Measurements from ENCODE around the gene PES1.

DNA sequence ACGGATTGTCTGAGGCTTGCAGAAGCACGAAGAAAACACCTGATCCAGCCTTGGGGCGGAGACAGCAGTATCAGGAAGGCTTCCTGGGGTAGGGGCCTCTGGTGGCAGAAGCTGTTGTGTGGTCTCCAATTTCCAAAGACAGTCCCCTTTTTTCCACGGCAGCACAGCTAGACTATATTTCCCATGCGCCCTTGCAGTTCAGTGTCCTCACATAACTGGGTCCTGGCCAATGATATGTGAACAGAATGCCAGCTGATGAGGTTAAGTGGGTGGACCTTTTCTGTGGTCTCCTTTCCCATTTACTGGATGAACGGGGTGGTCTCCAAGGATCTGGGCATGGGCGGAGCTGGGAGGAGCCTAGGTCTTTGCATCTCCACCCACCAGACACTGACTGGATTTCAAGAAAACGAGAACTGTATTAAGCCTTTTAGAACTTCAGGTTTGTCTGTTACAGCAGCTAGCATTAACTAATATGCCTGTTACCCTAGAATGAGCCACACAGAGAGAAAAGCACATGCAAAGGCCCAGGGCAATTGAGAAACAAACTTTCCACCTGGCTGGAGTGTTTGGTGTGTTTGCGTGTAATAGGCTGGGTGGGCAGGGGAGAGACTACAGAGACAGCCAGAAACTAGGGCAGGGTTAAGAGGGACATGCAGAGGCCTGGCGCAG is 23.4 kb downstream of the PES1 start:
- TF ChIP-seq POLR2A (IDR thresholded peaks at IDR 0.05), result no peak
- TF ChIP-seq, protein P1, sequence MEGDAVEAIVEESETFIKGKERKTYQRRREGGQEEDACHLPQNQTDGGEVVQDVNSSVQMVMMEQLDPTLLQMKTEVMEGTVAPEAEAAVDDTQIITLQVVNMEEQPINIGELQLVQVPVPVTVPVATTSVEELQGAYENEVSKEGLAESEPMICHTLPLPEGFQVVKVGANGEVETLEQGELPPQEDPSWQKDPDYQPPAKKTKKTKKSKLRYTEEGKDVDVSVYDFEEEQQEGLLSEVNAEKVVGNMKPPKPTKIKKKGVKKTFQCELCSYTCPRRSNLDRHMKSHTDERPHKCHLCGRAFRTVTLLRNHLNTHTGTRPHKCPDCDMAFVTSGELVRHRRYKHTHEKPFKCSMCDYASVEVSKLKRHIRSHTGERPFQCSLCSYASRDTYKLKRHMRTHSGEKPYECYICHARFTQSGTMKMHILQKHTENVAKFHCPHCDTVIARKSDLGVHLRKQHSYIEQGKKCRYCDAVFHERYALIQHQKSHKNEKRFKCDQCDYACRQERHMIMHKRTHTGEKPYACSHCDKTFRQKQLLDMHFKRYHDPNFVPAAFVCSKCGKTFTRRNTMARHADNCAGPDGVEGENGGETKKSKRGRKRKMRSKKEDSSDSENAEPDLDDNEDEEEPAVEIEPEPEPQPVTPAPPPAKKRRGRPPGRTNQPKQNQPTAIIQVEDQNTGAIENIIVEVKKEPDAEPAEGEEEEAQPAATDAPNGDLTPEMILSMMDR (IDR thresholded peaks at IDR 0.05 in 4 of 5, conservative IDR thresholded peaks at IDR 0.05 in 1 of 5), result no peak
